ENCODE measurements around the gene RNF26. TPM values are rescaled to one million over a fixed set of nuclear protein-coding genes. Genes with fewer than 3 reads are reported as not detected.
A peak's percentile ranks its signal among the peaks of the same experiment; 100 is the strongest.

RNF26 gene
- total and polyA plus RNA-seq, 8 donors = 22.0 to 37.0 (median 28.4) TPM

- Histone ChIP-seq H3K27ac (no peak overlapping the region), H3K4me1 (peaks cover 21 to 69% of the 10 kb centered on the region in 2 donors), H3K27me3 (peaks cover 7 to 36% of the 10 kb centered on the region in 2 donors), H3K9me3 (no peaks in the 10 kb centered on the region), H3K4me3 (no peak overlapping the region), H3K36me3 (peaks cover 0 to 5% of the 10 kb centered on the region in 2 donors)
- TF ChIP-seq, protein P1, sequence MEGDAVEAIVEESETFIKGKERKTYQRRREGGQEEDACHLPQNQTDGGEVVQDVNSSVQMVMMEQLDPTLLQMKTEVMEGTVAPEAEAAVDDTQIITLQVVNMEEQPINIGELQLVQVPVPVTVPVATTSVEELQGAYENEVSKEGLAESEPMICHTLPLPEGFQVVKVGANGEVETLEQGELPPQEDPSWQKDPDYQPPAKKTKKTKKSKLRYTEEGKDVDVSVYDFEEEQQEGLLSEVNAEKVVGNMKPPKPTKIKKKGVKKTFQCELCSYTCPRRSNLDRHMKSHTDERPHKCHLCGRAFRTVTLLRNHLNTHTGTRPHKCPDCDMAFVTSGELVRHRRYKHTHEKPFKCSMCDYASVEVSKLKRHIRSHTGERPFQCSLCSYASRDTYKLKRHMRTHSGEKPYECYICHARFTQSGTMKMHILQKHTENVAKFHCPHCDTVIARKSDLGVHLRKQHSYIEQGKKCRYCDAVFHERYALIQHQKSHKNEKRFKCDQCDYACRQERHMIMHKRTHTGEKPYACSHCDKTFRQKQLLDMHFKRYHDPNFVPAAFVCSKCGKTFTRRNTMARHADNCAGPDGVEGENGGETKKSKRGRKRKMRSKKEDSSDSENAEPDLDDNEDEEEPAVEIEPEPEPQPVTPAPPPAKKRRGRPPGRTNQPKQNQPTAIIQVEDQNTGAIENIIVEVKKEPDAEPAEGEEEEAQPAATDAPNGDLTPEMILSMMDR (IDR thresholded peaks at IDR 0.05) = no peak
- DNase-seq = no peak
- intact Hi-C loops (cut with DNase I) = no loop called here
- no peak for ATAC-seq
Measured at GRCh38 chr11:119336744-119337469, 2.6 kb downstream of the RNF26 start.

- H3K27me3 ChIP-seq = peaks cover 7 to 44% of the 10 kb centered on the region in 2 donors
- peak in 2 of 4 donors; percentile 48 to 80 for DNase-seq
- H3K27ac ChIP-seq = peak overlapping the region; percentile 29 to 48
- intact Hi-C loops (cut with DNase I) = no loop called here
- peaks cover 21 to 69% of the 10 kb centered on the region in 2 donors for H3K4me1 ChIP-seq
- H3K9me3 ChIP-seq = no peaks in the 10 kb centered on the region
- peaks cover 0 to 5% of the 10 kb centered on the region in 2 donors for H3K36me3 ChIP-seq
- no peak for ATAC-seq
- H3K4me3 ChIP-seq = no peak overlapping the region
- TF ChIP-seq, protein P1 (IDR thresholded peaks at IDR 0.05) = no peak
Measured at GRCh38 chr11:119337581-119338317, 3.4 kb downstream of the RNF26 start.

DNA sequence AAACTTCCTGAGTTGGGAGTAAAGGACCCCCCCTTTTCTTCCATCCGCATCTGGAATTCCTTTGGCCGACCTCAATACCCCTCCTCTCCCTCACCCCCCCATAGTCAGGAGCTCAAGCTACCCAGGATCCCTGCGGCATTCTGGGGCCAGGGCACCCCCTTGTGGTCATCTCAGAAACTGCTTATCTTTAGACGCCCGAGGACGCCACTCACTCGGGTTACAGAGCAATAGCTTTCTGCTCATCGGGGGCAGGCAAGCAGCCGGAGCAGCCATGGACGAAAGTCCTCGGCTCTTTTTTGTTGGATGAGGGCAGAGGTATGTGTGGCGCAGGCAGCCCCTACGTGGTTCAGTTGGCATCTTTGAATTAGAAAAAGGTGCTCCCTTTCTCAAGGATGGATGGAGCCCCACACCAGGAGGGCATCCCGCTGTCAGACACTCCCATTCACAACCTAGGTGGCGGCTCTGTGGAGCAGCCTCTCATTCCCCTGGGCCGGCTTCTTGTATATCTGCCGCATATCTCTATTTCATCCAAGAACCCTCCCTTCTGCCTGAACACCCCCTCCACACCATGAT, 4.1 kb downstream of the RNF26 start:
- DNase-seq = peak in 2 of 4 donors; percentile 78 to 89
- Histone ChIP-seq H3K4me3 (peak overlapping the region in 1 of 2 donors; percentile 51), H3K9me3 (no peaks in the 10 kb centered on the region), H3K27me3 (peaks cover 7 to 51% of the 10 kb centered on the region in 2 donors), H3K27ac (peak overlapping the region in 1 of 2 donors; percentile 39), H3K36me3 (peaks cover 0 to 5% of the 10 kb centered on the region in 2 donors), H3K4me1 (peaks cover 21 to 69% of the 10 kb centered on the region in 2 donors)
- intact Hi-C loops (cut with DNase I) = no loop called here
- TF ChIP-seq, protein P1 (IDR thresholded peaks at IDR 0.05) = peak; percentile 68 to 74
- ATAC-seq = peak; percentile 34

GRCh38 chr11:119338965-119339588, 4.8 kb downstream of the RNF26 start:
- no peaks in the 10 kb centered on the region for H3K9me3 ChIP-seq
- TF ChIP-seq, protein P1 (IDR thresholded peaks at IDR 0.05) = no peak
- intact Hi-C loops (cut with DNase I) = no loop called here
- DNase-seq (no peak), ATAC-seq (no peak)
- peaks cover 21 to 64% of the 10 kb centered on the region in 2 donors for H3K4me1 ChIP-seq
- peaks cover 0 to 5% of the 10 kb centered on the region in 2 donors for H3K36me3 ChIP-seq
- H3K4me3 ChIP-seq = peak overlapping the region; percentile 51 to 53
- H3K27ac ChIP-seq = peak overlapping the region; percentile 86 to 89
- H3K27me3 ChIP-seq = peaks cover 7 to 54% of the 10 kb centered on the region in 2 donors
